Sigmoid colon (tissue), 3 donors: Measurements from ENCODE around the gene CCDC92.

ENCODE experiments used
- POLR2A ChIP-seq, 2 donors: fragments of 450-650 bp; IDR thresholded peaks; one replicate each; pipeline ENCODE4 v1.6.1; 2016; ENCODE audit warnings: antibody characterized with exemption in 2 of 2, mild to moderate bottlenecking in 2 of 2, moderate library complexity in 2 of 2
- TF ChIP-seq, protein P1 (sequence below), 4 experiments: fragments of 450-650 bp in 3 of 4; fragments of 200-600 bp in 1 of 4; IDR thresholded peaks; one replicate each; pipeline ENCODE4 v1.5.1; 2016 to 2019; ENCODE audit warnings: antibody characterized with exemption in 4 of 4, mild to moderate bottlenecking in 3 of 4, moderate library complexity in 2 of 4

DNA sequence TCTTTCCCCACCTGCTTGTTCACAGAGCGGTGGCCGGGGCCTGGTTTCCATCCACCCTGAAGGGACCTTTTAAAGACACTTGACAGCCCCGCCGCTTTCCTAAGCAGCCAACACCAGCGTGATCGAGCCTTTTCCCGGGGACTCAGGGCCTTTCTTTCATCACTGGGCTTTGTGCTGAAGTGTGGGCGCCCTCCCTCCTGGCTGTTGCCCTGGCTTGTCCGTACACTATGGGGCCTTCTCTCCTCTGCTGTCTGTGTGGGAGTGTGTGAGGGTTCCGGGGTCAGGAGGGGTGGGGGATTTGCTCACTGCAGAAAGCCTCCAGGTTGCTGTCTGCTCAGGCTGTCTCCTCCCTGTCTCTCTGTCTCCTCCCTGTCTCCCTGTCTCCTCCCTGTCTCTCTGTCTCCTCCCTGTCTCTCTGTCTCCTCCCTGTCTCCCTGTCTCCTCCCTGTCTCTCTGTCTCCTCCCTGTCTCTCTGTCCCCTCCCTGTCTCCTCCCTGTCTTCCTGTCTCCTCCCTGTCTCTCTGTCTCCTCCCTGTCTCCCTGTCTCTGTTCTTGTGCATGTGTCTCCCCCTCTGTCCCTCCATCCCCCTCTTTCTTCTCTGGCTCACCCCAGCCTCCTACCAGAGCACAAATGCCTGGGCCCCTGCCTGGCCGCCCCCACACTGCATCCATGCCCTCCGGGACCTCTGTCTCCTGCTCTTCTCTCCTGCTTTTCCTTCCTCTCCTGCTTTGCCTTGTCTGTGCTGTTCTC, 64.7 kb downstream of the CCDC92 start:
- no peak for TF ChIP-seq POLR2A (IDR thresholded peaks at IDR 0.05)
- TF ChIP-seq, protein P1, sequence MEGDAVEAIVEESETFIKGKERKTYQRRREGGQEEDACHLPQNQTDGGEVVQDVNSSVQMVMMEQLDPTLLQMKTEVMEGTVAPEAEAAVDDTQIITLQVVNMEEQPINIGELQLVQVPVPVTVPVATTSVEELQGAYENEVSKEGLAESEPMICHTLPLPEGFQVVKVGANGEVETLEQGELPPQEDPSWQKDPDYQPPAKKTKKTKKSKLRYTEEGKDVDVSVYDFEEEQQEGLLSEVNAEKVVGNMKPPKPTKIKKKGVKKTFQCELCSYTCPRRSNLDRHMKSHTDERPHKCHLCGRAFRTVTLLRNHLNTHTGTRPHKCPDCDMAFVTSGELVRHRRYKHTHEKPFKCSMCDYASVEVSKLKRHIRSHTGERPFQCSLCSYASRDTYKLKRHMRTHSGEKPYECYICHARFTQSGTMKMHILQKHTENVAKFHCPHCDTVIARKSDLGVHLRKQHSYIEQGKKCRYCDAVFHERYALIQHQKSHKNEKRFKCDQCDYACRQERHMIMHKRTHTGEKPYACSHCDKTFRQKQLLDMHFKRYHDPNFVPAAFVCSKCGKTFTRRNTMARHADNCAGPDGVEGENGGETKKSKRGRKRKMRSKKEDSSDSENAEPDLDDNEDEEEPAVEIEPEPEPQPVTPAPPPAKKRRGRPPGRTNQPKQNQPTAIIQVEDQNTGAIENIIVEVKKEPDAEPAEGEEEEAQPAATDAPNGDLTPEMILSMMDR (IDR thresholded peaks at IDR 0.05), result no peak
